Measurements from ENCODE around the gene PRRG4.

- TF ChIP-seq EZH2 (IDR thresholded peaks at IDR 0.05; ENCODE audit: borderline replicate concordance) = no peak
- no peak for TF ChIP-seq CTCF (IDR thresholded peaks at IDR 0.05; ENCODE audit: poor library complexity)
Measured at GRCh38 chr11:32830413-32830738, 649 bp downstream of the PRRG4 start.

Data from hepatocyte (in vitro differentiated cells).